ENCODE data around the gene BSCL2. TPM values are rescaled to one million over a fixed set of nuclear protein-coding genes. Genes with fewer than 3 reads are reported as not detected.
A peak's percentile ranks its signal among the peaks of the same experiment; 100 is the strongest.

BSCL2 gene
- total and polyA plus RNA-seq, 2 donors (not counting 1 experiment from before 2014, with no cell fraction given): 38.5 to 56.3 TPM

DNA sequence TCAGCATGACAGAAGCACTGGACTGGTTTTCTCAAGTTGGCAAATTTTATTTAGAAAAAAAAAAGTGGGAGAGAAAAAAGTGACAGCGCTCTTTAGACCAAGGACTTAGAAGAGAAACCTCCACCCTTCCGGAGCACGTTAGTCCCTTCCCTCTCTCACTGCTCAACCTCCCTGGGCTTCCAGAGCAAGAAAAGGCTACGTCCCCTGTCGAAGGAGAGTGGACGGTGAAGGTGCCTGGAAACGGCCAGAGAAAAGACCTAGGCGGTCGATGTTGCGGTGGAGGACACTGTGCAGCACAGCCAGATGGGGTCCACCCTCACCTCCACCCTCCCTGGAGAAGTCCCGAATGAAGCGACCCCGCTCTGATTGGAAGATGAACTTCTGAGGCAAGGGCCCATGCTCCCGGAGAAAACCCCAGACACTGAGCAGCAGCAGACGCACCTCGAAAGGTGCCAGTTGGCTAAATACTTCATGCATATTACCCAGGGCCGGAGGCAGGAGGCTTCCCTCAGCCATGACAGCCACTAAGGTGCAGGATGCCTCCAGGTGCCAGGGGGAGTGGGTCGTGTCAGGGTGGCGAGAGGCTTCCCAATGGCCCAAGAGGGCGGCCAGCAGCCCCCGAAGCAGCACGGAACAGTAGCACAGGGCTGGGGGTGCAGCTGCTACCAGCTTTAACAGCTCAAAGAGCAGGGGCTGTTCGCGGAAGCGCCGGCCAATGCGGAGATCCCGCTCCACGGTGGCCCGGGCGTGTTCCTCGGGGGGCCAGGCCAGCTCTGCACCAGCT is 60.2 kb downstream of the BSCL2 start:
- Histone ChIP-seq H3K4me2 (replicated peaks; ENCODE audit: low read depth, low read length, poor library complexity, severe bottlenecking) (peak overlapping the region; percentile 84), H2AFZ (ENCODE audit: insufficient read depth, low read depth, low read length, poor library complexity, severe bottlenecking) (no peak overlapping the region), H3K27ac (ENCODE audit: low read length in 2 of 2) (no peak overlapping the region), H3K27me3 (replicated peaks in 1 of 4; ENCODE audit: control extremely low read depth in 1 of 4, control insufficient read depth in 3 of 4, insufficient read depth in 4 of 4, low read length in 3 of 4) (no peaks in the 10 kb centered on the region), H3K79me2 (ENCODE audit: control insufficient read depth, insufficient read depth, low read length) (peaks cover 73% of the 10 kb centered on the region), H3K9me3 (ENCODE audit: control extremely low read depth in 1 of 3, control insufficient read depth in 2 of 3, insufficient read depth in 1 of 3, low read length in 2 of 3) (no peaks in the 10 kb centered on the region), H3K4me1 (ENCODE audit: control insufficient read depth in 2 of 2, insufficient read depth in 2 of 2, low read length in 2 of 2) (peaks cover 18 to 26% of the 10 kb centered on the region in 2 donors), H3K9ac (ENCODE audit: low read length) (no peak overlapping the region), H3K4me3 (ENCODE audit: control extremely low read depth in 1 of 5, extremely low read depth in 1 of 5, insufficient read depth in 1 of 5, low read depth in 2 of 5, low read length in 4 of 5) (peak overlapping the region in 4 of 5 experiments; percentile 30 to 90 (median 56)), H4K20me1 (ENCODE audit: control insufficient read depth, insufficient read depth, low read length, poor library complexity, severe bottlenecking) (peaks cover 9% of the 10 kb centered on the region), H3K36me3 (replicated peaks in 1 of 2; ENCODE audit: control extremely low read depth in 1 of 2, control insufficient read depth in 1 of 2, extremely low read depth in 1 of 2, insufficient read depth in 2 of 2, low read length in 1 of 2) (peaks cover 0 to 40% of the 10 kb centered on the region in 2 experiments)
- TF ChIP-seq EZH2 (IDR thresholded peaks at IDR 0.05; ENCODE audit: borderline replicate concordance, insufficient read depth, low read depth, low read length, poor library complexity, severe bottlenecking): no peak
- TF ChIP-seq, protein P1, sequence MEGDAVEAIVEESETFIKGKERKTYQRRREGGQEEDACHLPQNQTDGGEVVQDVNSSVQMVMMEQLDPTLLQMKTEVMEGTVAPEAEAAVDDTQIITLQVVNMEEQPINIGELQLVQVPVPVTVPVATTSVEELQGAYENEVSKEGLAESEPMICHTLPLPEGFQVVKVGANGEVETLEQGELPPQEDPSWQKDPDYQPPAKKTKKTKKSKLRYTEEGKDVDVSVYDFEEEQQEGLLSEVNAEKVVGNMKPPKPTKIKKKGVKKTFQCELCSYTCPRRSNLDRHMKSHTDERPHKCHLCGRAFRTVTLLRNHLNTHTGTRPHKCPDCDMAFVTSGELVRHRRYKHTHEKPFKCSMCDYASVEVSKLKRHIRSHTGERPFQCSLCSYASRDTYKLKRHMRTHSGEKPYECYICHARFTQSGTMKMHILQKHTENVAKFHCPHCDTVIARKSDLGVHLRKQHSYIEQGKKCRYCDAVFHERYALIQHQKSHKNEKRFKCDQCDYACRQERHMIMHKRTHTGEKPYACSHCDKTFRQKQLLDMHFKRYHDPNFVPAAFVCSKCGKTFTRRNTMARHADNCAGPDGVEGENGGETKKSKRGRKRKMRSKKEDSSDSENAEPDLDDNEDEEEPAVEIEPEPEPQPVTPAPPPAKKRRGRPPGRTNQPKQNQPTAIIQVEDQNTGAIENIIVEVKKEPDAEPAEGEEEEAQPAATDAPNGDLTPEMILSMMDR (IDR thresholded peaks at IDR 0.05): no peak
- ChIA-PET POLR2A (interaction anchor here (0.5 to 4.7 kb wide), 11 partner anchors 17 to 204 kb away, joined by 3 to 32 read pairs (median 4); partner anchors contain the start of genes C11orf98, CSKMT, LBHD1 and TMEM223), CTCF (interaction anchor here (0.9 to 1.6 kb wide), 5 partner anchors 27 to 139 kb away, joined by 3 to 4 read pairs (median 3); partner anchors contain the start of gene TUT1)
- Mint-ChIP-seq H3K9me3 (ENCODE audit: insufficient read depth) (no peaks in the 10 kb centered on the region), H3K4me3 (peak overlapping the region; percentile 97), H3K4me1 (peaks cover 26% of the 10 kb centered on the region), H3K27me3 (no peaks in the 10 kb centered on the region), H3K27ac (peak overlapping the region; percentile 95)
- intact Hi-C loops (cut with micrococcal nuclease): loop anchor here (1.0 to 2.0 kb wide), 9 partner anchors 18 to 185 kb away; partner anchors contain the start of genes C11orf98, CSKMT, EML3 and MTA2
- 80% methylated on average over 31 of the region's 32 CpGs for WGBS (ENCODE audit: insufficient coverage)
- DNase-seq (no peak), ATAC-seq (ENCODE audit: low read depth) (no peak)
